OCI-LY7 (cell line): ENCODE results near the gene KCNG4.

Source experiments
- CTCF ChIP-seq: fragments of 200-600 bp; sonication (generic); conservative IDR thresholded peaks from 2 replicates; pipeline ENCODE4 v1.5.1; 2014; ENCODE audit warnings: mild to moderate bottlenecking, antibody characterized with exemption, low read length, moderate library complexity, mixed read lengths
- EZH2phosphoT487 ChIP-seq: fragments of 200-600 bp; sonication (generic); IDR thresholded peaks from 2 replicates; pipeline ENCODE4 v1.6.1; 2018; ENCODE audit warnings: low read depth, borderline replicate concordance, mild to moderate bottlenecking, mixed run types, antibody characterized with exemption, low read length, moderate library complexity, mixed read lengths

- TF ChIP-seq CTCF (no peak), EZH2phosphoT487 (no peak)
Observed at GRCh38 chr16:84214451-84215066, 25.3 kb downstream of the KCNG4 start.
